SIG-M5 (cell line): ENCODE measurements around the gene BBC3.

Experiments used
- DNase-seq: peaks from one replicate; lab custom pipeline; 2025; lab: John Stamatoyannopoulos, UW

The BBC3 gene

DNA sequence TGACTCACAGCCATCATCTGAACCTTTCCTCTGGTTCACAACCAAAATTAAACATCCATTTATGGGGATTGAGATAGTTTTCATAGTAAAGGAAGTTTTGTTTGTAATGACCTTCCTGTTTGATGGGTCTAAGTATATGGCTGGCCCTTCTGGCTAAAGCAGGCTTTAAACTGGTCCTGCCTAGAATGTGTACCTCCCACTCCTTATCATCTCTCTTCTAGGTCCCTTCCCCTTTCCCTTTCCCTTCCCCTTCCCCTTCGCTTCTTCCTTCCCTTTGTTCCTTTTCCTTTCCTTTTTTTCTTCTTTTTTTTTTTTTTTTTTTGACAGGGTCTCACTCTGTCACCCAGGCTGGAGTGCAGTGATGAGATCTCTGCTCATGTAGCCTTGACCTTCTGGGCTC is 35.6 kb downstream of the BBC3 start:
- no peak for DNase-seq

DNA sequence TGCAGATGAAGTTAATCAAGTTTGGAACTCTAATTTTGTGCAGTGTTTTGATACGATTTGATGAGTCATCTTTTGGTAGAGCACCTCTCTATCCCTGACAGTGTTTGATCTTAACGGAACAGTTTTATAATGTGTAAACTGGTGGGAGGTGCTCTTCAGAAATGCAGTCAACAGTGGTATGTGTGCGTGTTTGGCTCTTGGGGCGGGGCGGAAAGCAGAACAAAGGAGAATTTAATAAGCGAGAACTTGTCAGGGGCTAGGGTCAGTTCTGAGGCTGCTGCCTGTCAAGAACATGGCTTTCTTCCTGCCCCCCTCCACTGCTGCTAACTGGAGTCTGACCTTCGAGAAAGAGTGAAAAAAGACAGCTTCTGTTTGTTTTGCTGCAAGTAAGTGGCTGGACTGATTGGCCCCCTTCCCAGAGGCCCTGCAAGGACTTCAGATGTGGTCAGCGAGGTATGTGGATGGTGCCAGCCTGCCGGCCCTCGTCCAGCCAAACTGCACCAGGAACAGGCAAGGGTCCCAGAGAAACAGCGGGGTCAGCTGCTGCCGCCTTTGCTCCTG is 40.8 kb downstream of the BBC3 start:
- no peak for DNase-seq

GRCh38 chr19:47188507-47189033 is 42.4 kb downstream of the BBC3 start:
- no peak for DNase-seq

- no peak for DNase-seq
These were observed 43.2 kb downstream of the BBC3 start for GRCh38 chr19:47187797-47188196.

DNA sequence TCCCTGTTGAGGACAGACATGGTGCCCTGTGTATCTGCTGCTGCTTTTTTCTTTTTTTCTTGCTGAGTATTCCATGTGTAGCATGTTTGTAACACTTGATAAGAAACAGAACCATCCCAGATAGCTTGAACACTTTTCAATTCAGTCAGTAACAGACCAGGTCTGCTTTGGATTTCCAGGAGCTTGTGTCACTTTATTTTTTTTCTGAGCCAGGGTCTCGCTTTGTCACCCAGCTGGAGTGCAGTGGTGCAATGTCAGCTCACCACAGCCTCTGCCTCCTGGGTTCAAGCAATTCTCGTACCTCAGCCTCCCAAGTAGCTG is 43.7 kb downstream of the BBC3 start:
- DNase-seq = no peak

GRCh38 chr19:47186446-47187334 is 44.3 kb downstream of the BBC3 start:
- no peak for DNase-seq

DNA sequence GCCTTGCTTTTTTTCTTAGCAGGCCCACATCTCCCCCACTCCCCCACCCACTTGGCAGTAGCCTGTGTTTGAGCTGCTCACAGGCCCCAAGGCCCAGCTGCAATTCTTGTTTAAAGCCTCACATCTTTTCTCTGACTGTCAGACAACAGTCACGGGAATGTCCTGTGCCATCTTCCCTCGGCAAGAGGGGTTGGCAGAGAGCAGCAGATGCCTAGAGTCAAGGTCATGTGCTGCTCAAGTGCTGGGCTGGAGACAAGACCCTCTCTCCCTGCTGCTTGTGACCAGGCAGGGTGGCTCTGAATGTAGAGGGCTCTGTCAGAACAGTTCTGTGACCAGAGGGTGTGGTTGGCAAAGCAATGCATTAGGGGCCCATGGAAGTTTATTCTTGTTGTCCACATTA is 47.4 kb downstream of the BBC3 start:
- no peak for DNase-seq

GRCh38 chr19:47179653-47180310 is 51.2 kb downstream of the BBC3 start:
- DNase-seq = no peak

DNA sequence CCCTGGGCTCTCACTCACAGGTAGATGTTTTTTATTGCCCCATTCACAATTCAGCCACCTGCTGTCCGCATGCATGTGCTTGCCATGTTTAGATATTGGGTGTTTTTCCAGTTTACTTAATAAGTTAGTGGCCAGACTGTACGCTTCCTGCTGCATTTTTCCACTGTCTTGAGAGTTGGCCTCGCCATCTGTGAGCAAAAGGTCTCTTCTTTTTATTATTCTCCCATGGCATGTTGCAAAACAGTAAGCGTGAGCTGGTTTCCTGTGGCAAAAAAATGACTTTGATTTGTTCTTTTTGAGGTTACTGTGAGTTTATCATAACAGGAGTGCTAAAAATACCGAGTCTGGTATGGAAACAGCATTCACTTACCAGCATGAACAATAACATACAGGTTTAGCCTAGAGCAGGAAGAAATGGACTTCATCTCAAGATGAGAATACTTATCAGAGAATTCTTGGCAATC is 54.3 kb downstream of the BBC3 start:
- DNase-seq = no peak

- no peak for DNase-seq
These were observed 54.9 kb downstream of the BBC3 start for GRCh38 chr19:47176071-47176626.

- DNase-seq = no peak
These were observed 58.1 kb downstream of the BBC3 start for GRCh38 chr19:47172666-47173455.
